ENCODE data around the gene P2RX6.

The P2RX6 gene

GRCh38 chr22:20986365-20986764 is 28.6 kb upstream of the P2RX6 start:
- Histone ChIP-seq H3K27me3 (ENCODE audit: control insufficient read depth in 1 of 2, insufficient read depth in 1 of 2, low read length in 2 of 2) (no peaks in the 10 kb centered on the region), H3K23ac (ENCODE audit: low read length in 2 of 2) (no peak overlapping the region), H2BK5ac (ENCODE audit: low read depth, low read length, poor library complexity, severe bottlenecking) (no peak overlapping the region), H3K4ac (ENCODE audit: low read depth in 1 of 2, low read length in 2 of 2) (no peak overlapping the region), H2BK120ac (ENCODE audit: low read depth, low read length) (no peak overlapping the region), H3K14ac (ENCODE audit: low read length in 2 of 2) (no peak overlapping the region), H4K8ac (ENCODE audit: low read length) (no peak overlapping the region), H3K27ac (ENCODE audit: low read length, poor library complexity, severe bottlenecking) (no peak overlapping the region), H3K79me1 (replicated peaks; ENCODE audit: low read length, poor library complexity, severe bottlenecking) (peaks cover 47% of the 10 kb centered on the region), H3K4me1 (ENCODE audit: control insufficient read depth, insufficient read depth, low read depth, low read length) (peaks cover 21% of the 10 kb centered on the region), H2AK5ac (ENCODE audit: low read length, severe bottlenecking) (no peak overlapping the region), H3K18ac (ENCODE audit: low read depth in 1 of 2, low read length in 2 of 2) (no peak overlapping the region), H2BK15ac (ENCODE audit: low read depth, poor library complexity, severe bottlenecking) (no peak overlapping the region), H4K91ac (ENCODE audit: low read length) (no peak overlapping the region), H3K4me3 (ENCODE audit: insufficient read depth in 1 of 2, low read depth in 1 of 2, low read length in 2 of 2) (no peak overlapping the region), H3K9me3 (ENCODE audit: control insufficient read depth, low read length) (no peaks in the 10 kb centered on the region), H2AFZ (ENCODE audit: low read depth, low read length) (no peak overlapping the region), H2BK12ac (ENCODE audit: low read length in 2 of 2) (no peak overlapping the region), H3K9ac (ENCODE audit: low read length) (no peak overlapping the region), H3K4me2 (ENCODE audit: low read length, poor library complexity, severe bottlenecking) (no peak overlapping the region), H3K36me3 (ENCODE audit: control insufficient read depth in 1 of 2, insufficient read depth in 2 of 2, low read depth in 1 of 2, low read length in 2 of 2) (peaks cover 58% of the 10 kb centered on the region in 2 experiments)
- DNase-seq: no peak
- 96% methylated on average over 1 of the region's 1 CpG for WGBS

GRCh38 chr22:20987375-20987774 is 27.6 kb upstream of the P2RX6 start:
- no peak for DNase-seq
- no peak overlapping the region for H3K23ac ChIP-seq (ENCODE audit: low read length in 2 of 2)
- no peak overlapping the region for H3K4me3 ChIP-seq (ENCODE audit: insufficient read depth in 1 of 2, low read depth in 1 of 2, low read length in 2 of 2)
- no peaks in the 10 kb centered on the region for H3K27me3 ChIP-seq (ENCODE audit: control insufficient read depth in 1 of 2, insufficient read depth in 1 of 2, low read length in 2 of 2)
- H2BK12ac ChIP-seq (ENCODE audit: low read length in 2 of 2): no peak overlapping the region
- H2AFZ ChIP-seq (ENCODE audit: low read depth, low read length): no peak overlapping the region
- H3K4ac ChIP-seq (ENCODE audit: low read depth in 1 of 2, low read length in 2 of 2): no peak overlapping the region
- no peak overlapping the region for H2BK15ac ChIP-seq (ENCODE audit: low read depth, poor library complexity, severe bottlenecking)
- H3K79me1 ChIP-seq (replicated peaks; ENCODE audit: low read length, poor library complexity, severe bottlenecking): peaks cover 49% of the 10 kb centered on the region
- no peak overlapping the region for H2BK5ac ChIP-seq (ENCODE audit: low read depth, low read length, poor library complexity, severe bottlenecking)
- no peaks in the 10 kb centered on the region for H3K9me3 ChIP-seq (ENCODE audit: control insufficient read depth, low read length)
- no peak overlapping the region for H3K27ac ChIP-seq (ENCODE audit: low read length, poor library complexity, severe bottlenecking)
- no peak overlapping the region for H3K18ac ChIP-seq (ENCODE audit: low read depth in 1 of 2, low read length in 2 of 2)
- H3K9ac ChIP-seq (ENCODE audit: low read length): no peak overlapping the region
- no peak overlapping the region for H3K14ac ChIP-seq (ENCODE audit: low read length in 2 of 2)
- WGBS: 94% methylated on average over 14 of the region's 14 CpGs
- H3K4me2 ChIP-seq (ENCODE audit: low read length, poor library complexity, severe bottlenecking): no peak overlapping the region
- H4K91ac ChIP-seq (ENCODE audit: low read length): no peak overlapping the region
- peaks cover 66 to 68% of the 10 kb centered on the region in 2 experiments for H3K36me3 ChIP-seq (ENCODE audit: control insufficient read depth in 1 of 2, insufficient read depth in 2 of 2, low read depth in 1 of 2, low read length in 2 of 2)
- peaks cover 18% of the 10 kb centered on the region for H3K4me1 ChIP-seq (ENCODE audit: control insufficient read depth, insufficient read depth, low read depth, low read length)
- no peak overlapping the region for H2AK5ac ChIP-seq (ENCODE audit: low read length, severe bottlenecking)
- H4K8ac ChIP-seq (ENCODE audit: low read length): no peak overlapping the region
- H2BK120ac ChIP-seq (ENCODE audit: low read depth, low read length): no peak overlapping the region

DNA sequence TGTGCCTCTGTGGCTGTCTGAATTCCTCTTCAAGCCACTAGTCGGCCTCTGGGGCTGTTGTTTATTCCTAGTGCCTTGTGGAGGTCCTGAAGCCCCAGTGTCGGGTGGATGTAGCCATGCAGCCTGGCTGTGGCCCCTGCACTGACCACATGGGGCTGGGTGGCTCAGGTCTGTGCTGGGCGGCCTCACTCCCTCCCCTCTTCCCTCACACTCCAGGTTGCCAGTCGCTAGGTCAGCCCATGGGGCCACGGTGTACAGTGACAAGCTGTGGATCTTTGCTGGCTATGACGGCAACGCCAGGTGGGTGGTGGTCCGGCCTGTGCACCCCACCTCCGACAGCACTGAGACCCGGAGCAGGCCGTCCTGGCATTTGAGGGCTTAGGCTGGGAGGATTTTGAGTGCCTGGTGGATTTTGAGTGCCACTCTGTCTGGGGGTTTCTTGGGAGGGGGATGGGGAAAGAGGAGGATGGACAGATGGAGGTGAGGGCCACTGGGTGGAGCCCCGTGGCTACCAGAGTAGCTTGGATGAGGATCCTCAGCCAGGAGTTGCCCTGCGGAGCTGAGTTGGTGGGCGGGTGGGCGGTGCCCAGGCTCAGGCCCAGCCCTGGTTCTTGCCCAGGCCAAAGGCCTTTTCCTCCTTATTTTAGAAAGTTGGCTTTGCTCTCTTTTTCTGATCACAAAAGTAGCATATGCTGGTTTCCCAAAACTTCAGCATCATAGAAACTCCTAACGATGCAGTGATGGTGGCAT is 26.2 kb upstream of the P2RX6 start:
- WGBS: 93% methylated on average over 16 of the region's 16 CpGs
- no peak overlapping the region for H2AK5ac ChIP-seq (ENCODE audit: low read length, severe bottlenecking)
- no peak overlapping the region for H3K4ac ChIP-seq (ENCODE audit: low read depth in 1 of 2, low read length in 2 of 2)
- no peak overlapping the region for H2BK15ac ChIP-seq (ENCODE audit: low read depth, poor library complexity, severe bottlenecking)
- H3K18ac ChIP-seq (ENCODE audit: low read depth in 1 of 2, low read length in 2 of 2): no peak overlapping the region
- no peak for DNase-seq
- H3K4me2 ChIP-seq (ENCODE audit: low read length, poor library complexity, severe bottlenecking): no peak overlapping the region
- H3K27me3 ChIP-seq (ENCODE audit: control insufficient read depth in 1 of 2, insufficient read depth in 1 of 2, low read length in 2 of 2): no peaks in the 10 kb centered on the region
- H3K4me1 ChIP-seq (ENCODE audit: control insufficient read depth, insufficient read depth, low read depth, low read length): peaks cover 8% of the 10 kb centered on the region
- H3K36me3 ChIP-seq (ENCODE audit: control insufficient read depth in 1 of 2, insufficient read depth in 2 of 2, low read depth in 1 of 2, low read length in 2 of 2): peaks cover 77 to 78% of the 10 kb centered on the region in 2 experiments
- H2BK120ac ChIP-seq (ENCODE audit: low read depth, low read length): no peak overlapping the region
- no peak overlapping the region for H3K9ac ChIP-seq (ENCODE audit: low read length)
- H3K14ac ChIP-seq (ENCODE audit: low read length in 2 of 2): no peak overlapping the region
- no peak overlapping the region for H2BK5ac ChIP-seq (ENCODE audit: low read depth, low read length, poor library complexity, severe bottlenecking)
- no peak overlapping the region for H3K23ac ChIP-seq (ENCODE audit: low read length in 2 of 2)
- no peak overlapping the region for H4K8ac ChIP-seq (ENCODE audit: low read length)
- H3K9me3 ChIP-seq (ENCODE audit: control insufficient read depth, low read length): no peaks in the 10 kb centered on the region
- peaks cover 38% of the 10 kb centered on the region for H3K79me1 ChIP-seq (replicated peaks; ENCODE audit: low read length, poor library complexity, severe bottlenecking)
- H2AFZ ChIP-seq (ENCODE audit: low read depth, low read length): no peak overlapping the region
- no peak overlapping the region for H3K4me3 ChIP-seq (ENCODE audit: insufficient read depth in 1 of 2, low read depth in 1 of 2, low read length in 2 of 2)
- no peak overlapping the region for H4K91ac ChIP-seq (ENCODE audit: low read length)
- no peak overlapping the region for H3K27ac ChIP-seq (ENCODE audit: low read length, poor library complexity, severe bottlenecking)
- H2BK12ac ChIP-seq (ENCODE audit: low read length in 2 of 2): no peak overlapping the region

- H3K27ac ChIP-seq (ENCODE audit: low read length, poor library complexity, severe bottlenecking): no peak overlapping the region
- 85% methylated on average over 12 of the region's 17 CpGs for WGBS
- H2AK5ac ChIP-seq (ENCODE audit: low read length, severe bottlenecking): no peak overlapping the region
- H2BK15ac ChIP-seq (ENCODE audit: low read depth, poor library complexity, severe bottlenecking): no peak overlapping the region
- no peak overlapping the region for H3K23ac ChIP-seq (ENCODE audit: low read length in 2 of 2)
- H3K18ac ChIP-seq (ENCODE audit: low read depth in 1 of 2, low read length in 2 of 2): no peak overlapping the region
- H3K27me3 ChIP-seq (ENCODE audit: control insufficient read depth in 1 of 2, insufficient read depth in 1 of 2, low read length in 2 of 2): no peaks in the 10 kb centered on the region
- H2BK12ac ChIP-seq (ENCODE audit: low read length in 2 of 2): no peak overlapping the region
- H2BK5ac ChIP-seq (ENCODE audit: low read depth, low read length, poor library complexity, severe bottlenecking): no peak overlapping the region
- no peak overlapping the region for H3K4me3 ChIP-seq (ENCODE audit: insufficient read depth in 1 of 2, low read depth in 1 of 2, low read length in 2 of 2)
- H3K79me1 ChIP-seq (replicated peaks; ENCODE audit: low read length, poor library complexity, severe bottlenecking): peaks cover 31% of the 10 kb centered on the region
- no peak for DNase-seq
- H2BK120ac ChIP-seq (ENCODE audit: low read depth, low read length): no peak overlapping the region
- no peak overlapping the region for H3K14ac ChIP-seq (ENCODE audit: low read length in 2 of 2)
- no peak overlapping the region for H4K8ac ChIP-seq (ENCODE audit: low read length)
- H3K4ac ChIP-seq (ENCODE audit: low read depth in 1 of 2, low read length in 2 of 2): no peak overlapping the region
- no peak overlapping the region for H3K9ac ChIP-seq (ENCODE audit: low read length)
- no peak overlapping the region for H2AFZ ChIP-seq (ENCODE audit: low read depth, low read length)
- peaks cover 6% of the 10 kb centered on the region for H3K4me1 ChIP-seq (ENCODE audit: control insufficient read depth, insufficient read depth, low read depth, low read length)
- no peaks in the 10 kb centered on the region for H3K9me3 ChIP-seq (ENCODE audit: control insufficient read depth, low read length)
- H4K91ac ChIP-seq (ENCODE audit: low read length): no peak overlapping the region
- H3K36me3 ChIP-seq (ENCODE audit: control insufficient read depth in 1 of 2, insufficient read depth in 2 of 2, low read depth in 1 of 2, low read length in 2 of 2): peaks cover 71 to 82% of the 10 kb centered on the region in 2 experiments
- H3K4me2 ChIP-seq (ENCODE audit: low read length, poor library complexity, severe bottlenecking): no peak overlapping the region
These were observed 25.4 kb upstream of the P2RX6 start for GRCh38 chr22:20989323-20990138.

Measured in mesenchymal stem cell (in vitro differentiated cells and primary cell).